ENCODE data around the gene PATJ. TPM values are rescaled to one million over a fixed set of nuclear protein-coding genes. Genes with fewer than 3 reads are reported as not detected.

The PATJ gene
- total and polyA plus RNA-seq, 2 of the 13 experiments (the other 11 are each of a cell fraction or from before 2014, with no cell fraction given), result 6.2 to 16.8 TPM

DNA sequence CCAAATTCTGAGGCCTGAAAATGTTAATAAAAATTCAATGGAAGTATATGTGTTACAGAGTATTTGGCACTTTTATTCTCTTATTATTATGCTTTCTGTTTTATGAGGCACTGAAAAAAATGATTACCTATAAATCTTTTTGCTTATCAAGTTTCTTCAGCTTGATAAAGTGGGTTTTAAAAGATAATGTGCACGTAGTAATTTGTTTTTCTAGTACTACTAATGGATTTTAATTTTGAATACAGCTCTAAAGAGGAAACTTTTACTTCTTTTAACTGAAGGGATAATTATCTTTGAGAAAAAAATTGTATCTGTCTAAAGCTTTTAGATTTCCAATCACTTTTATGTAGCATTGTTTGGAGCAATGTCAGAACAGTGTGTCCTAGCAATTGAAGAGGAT lies 241.0 kb downstream of the PATJ start:
- intact Hi-C loops (cut with micrococcal nuclease; ENCODE audit: unreplicated experiment), result no loop called here
- Histone ChIP-seq H3K27ac (ENCODE audit: extremely low read length, insufficient read depth, low read length) (no peak overlapping the region), H3K27me3 (ENCODE audit: control insufficient read depth in 1 of 2, insufficient read depth in 2 of 2, low read length in 2 of 2) (no peaks in the 10 kb centered on the region), H3K4me1 (ENCODE audit: insufficient read depth, low read length) (no peaks in the 10 kb centered on the region), H3K79me2 (ENCODE audit: insufficient read depth, low read length) (no peaks in the 10 kb centered on the region), H3K36me3 (replicated peaks in 1 of 2; ENCODE audit: control insufficient read depth in 1 of 2, insufficient read depth in 2 of 2, low read length in 2 of 2) (no peaks in the 10 kb centered on the region), H4K20me1 (ENCODE audit: insufficient read depth, low read length) (no peaks in the 10 kb centered on the region), H3K9me3 (ENCODE audit: low read length) (no peaks in the 10 kb centered on the region), H3K4me3 (replicated peaks in 1 of 3; ENCODE audit: insufficient read depth in 1 of 3, low read depth in 2 of 3, low read length in 3 of 3) (no peak overlapping the region), H3K9ac (ENCODE audit: insufficient read depth, low read depth, low read length) (no peak overlapping the region), H2AFZ (ENCODE audit: low read length) (no peak overlapping the region), H3K4me2 (ENCODE audit: low read depth, low read length) (no peak overlapping the region)
- DNase-seq (ENCODE audit: low spot score) (no peak), FAIRE-seq (no peak), ATAC-seq (no peak)
- 89% methylated on average over 1 of the region's 1 CpG for WGBS (ENCODE audit: low lambda C conversion rate)
- BruUV-seq (replicated peaks), result no TSS peak
- ChIA-PET POLR2A (no interaction called here), CTCF (ENCODE audit: low intra/inter-chr PET ratio, low total read pairs) (no interaction called here)
- TF ChIP-seq ZNF451 (CRISPR knock-in tag; IDR thresholded peaks at IDR 0.05), result no peak
- in situ Hi-C loops (cut with HindIII; ENCODE audit: extremely low pct_ligation_motif_present, low pct_unique_long_range_greater_than_20kb), result no loop called here

DNA sequence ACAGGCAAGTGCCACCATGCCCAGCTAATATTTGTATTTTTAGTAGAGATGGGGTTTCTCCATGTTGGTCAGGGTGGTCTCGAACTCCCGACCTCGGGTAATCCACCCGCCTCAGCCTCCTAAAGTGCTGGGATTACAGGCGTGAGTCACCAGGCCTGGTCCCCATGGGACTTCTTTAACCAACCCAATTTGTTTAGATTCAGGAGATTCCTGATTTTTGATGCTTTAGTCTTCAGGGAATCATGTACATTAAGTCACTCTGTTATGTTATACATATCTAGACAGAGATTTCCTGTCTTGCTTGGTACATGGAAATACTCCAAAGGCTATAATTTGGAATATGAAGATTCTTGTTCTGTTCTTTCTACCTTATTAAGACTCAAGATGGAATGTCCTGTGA lies 250.0 kb downstream of the PATJ start:
- Histone ChIP-seq H3K79me2 (ENCODE audit: insufficient read depth, low read length) (no peaks in the 10 kb centered on the region), H3K27me3 (ENCODE audit: control insufficient read depth in 1 of 2, insufficient read depth in 2 of 2, low read length in 2 of 2) (no peaks in the 10 kb centered on the region), H3K4me1 (ENCODE audit: insufficient read depth, low read length) (no peaks in the 10 kb centered on the region), H3K9ac (ENCODE audit: insufficient read depth, low read depth, low read length) (no peak overlapping the region), H3K4me3 (replicated peaks in 1 of 3; ENCODE audit: insufficient read depth in 1 of 3, low read depth in 2 of 3, low read length in 3 of 3) (no peak overlapping the region), H4K20me1 (ENCODE audit: insufficient read depth, low read length) (no peaks in the 10 kb centered on the region), H3K4me2 (ENCODE audit: low read depth, low read length) (no peak overlapping the region), H3K36me3 (replicated peaks in 1 of 2; ENCODE audit: control insufficient read depth in 1 of 2, insufficient read depth in 2 of 2, low read length in 2 of 2) (no peaks in the 10 kb centered on the region; a peak in 2 of 5 replicates), H2AFZ (ENCODE audit: low read length) (no peak overlapping the region), H3K27ac (ENCODE audit: extremely low read length, insufficient read depth, low read length) (no peak overlapping the region), H3K9me3 (ENCODE audit: low read length) (no peaks in the 10 kb centered on the region)
- no TSS peak for BruUV-seq (replicated peaks)
- CTCF ChIA-PET (ENCODE audit: low intra/inter-chr PET ratio, low total read pairs), result no interaction called here
- DNase-seq (ENCODE audit: low spot score), result no peak
- TF ChIP-seq FOXA3 (CRISPR knock-in tag; IDR thresholded peaks at IDR 0.05) (no peak), HNRNPH1 (optimal IDR thresholded peaks at IDR 0.05; ENCODE audit: low read depth, low read length) (no peak), KDM3A (CRISPR knock-in tag; IDR thresholded peaks at IDR 0.05; ENCODE audit: low read depth) (no peak), SIN3B (IDR thresholded peaks at IDR 0.05; ENCODE audit: low read length) (no peak), ZNF44 (CRISPR knock-in tag; IDR thresholded peaks at IDR 0.05) (no peak)
- TF ChIP-seq, protein P1, sequence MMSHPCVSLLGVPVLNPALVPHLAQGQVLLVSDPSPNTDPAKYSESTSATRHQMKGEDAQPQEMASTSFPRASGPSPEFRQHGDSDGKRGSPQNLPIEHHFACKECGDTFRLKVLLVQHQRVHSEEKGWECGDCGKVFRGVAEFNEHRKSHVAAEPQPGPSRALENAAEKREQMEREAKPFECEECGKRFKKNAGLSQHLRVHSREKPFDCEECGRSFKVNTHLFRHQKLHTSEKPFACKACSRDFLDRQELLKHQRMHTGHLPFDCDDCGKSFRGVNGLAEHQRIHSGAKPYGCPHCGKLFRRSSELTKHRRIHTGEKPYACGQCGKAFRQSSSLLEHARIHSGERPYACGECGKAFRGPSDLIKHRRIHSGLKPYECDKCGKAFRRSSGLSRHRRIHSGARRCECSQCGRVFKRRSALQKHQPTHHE (CRISPR knock-in tag; IDR thresholded peaks at IDR 0.05; ENCODE audit: borderline replicate concordance), result no peak
- TF ChIP-seq, protein P2, sequence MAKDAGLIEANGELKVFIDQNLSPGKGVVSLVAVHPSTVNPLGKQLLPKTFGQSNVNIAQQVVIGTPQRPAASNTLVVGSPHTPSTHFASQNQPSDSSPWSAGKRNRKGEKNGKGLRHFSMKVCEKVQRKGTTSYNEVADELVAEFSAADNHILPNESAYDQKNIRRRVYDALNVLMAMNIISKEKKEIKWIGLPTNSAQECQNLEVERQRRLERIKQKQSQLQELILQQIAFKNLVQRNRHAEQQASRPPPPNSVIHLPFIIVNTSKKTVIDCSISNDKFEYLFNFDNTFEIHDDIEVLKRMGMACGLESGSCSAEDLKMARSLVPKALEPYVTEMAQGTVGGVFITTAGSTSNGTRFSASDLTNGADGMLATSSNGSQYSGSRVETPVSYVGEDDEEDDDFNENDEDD (CRISPR knock-in tag; IDR thresholded peaks at IDR 0.05; ENCODE audit: borderline replicate concordance), result no peak
- TF ChIP-seq, protein P3, sequence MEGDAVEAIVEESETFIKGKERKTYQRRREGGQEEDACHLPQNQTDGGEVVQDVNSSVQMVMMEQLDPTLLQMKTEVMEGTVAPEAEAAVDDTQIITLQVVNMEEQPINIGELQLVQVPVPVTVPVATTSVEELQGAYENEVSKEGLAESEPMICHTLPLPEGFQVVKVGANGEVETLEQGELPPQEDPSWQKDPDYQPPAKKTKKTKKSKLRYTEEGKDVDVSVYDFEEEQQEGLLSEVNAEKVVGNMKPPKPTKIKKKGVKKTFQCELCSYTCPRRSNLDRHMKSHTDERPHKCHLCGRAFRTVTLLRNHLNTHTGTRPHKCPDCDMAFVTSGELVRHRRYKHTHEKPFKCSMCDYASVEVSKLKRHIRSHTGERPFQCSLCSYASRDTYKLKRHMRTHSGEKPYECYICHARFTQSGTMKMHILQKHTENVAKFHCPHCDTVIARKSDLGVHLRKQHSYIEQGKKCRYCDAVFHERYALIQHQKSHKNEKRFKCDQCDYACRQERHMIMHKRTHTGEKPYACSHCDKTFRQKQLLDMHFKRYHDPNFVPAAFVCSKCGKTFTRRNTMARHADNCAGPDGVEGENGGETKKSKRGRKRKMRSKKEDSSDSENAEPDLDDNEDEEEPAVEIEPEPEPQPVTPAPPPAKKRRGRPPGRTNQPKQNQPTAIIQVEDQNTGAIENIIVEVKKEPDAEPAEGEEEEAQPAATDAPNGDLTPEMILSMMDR (CRISPR knock-in tag; IDR thresholded peaks at IDR 0.05), result no peak
- no peak for ATAC-seq
- no peak for FAIRE-seq
- intact Hi-C loops (cut with micrococcal nuclease; ENCODE audit: unreplicated experiment), result no loop called here
- WGBS (ENCODE audit: low lambda C conversion rate), result 97% methylated on average over 5 of the region's 5 CpGs
- POLR2A ChIA-PET, result no interaction called here
- in situ Hi-C loops (cut with HindIII; ENCODE audit: extremely low pct_ligation_motif_present, low pct_unique_long_range_greater_than_20kb), result no loop called here
